GM18951 (cell line): Measurements from ENCODE around the gene S100A8.
"Not testable (repeated sequence)": the region's sequence is repeated elsewhere in the genome, so short reads cannot be mapped to it uniquely, and the experiment has no call there.

Experiments
- POLR2A ChIP-seq: IDR thresholded peaks from 4 replicates; pipeline ENCODE4 v1.6.1; 2011; ENCODE audit warnings: mild to moderate bottlenecking; ENCODE audit not compliant: insufficient read length, insufficient read depth; ENCODE audit errors: extremely low read depth
- in situ Hi-C: fragments of 300-500 bp; cut with MboI; formaldehyde crosslinking; loops from one replicate; pipeline ENCODE4 v1.12.0; 2022; ENCODE audit warnings: low sequenced_read_pairs, mixed read lengths, inconsistent platforms; ENCODE audit not compliant: unreplicated experiment

Gene S100A8

GRCh38 chr1:153349363-153350320, 41.2 kb downstream of the S100A8 start:
- in situ Hi-C loops = no loop called here

GRCh38 chr1:153348511-153349362, 42.1 kb downstream of the S100A8 start, which contains the start of gene PGLYRP4:
Gene PGLYRP4 (minus strand): TSS chr1:153348841. CDS start chr1:153347932, 909 bp downstream.
- no peak for TF ChIP-seq POLR2A
- in situ Hi-C loops = no loop called here

More at GRCh38 chr1:153349363-153350320, 41.2 kb downstream of the S100A8 start:
- TF ChIP-seq POLR2A = no peak

GRCh38 chr1:153347856-153348255, 43.0 kb downstream of the S100A8 start:
- TF ChIP-seq POLR2A = no peak
- in situ Hi-C loops = no loop called here

GRCh38 chr1:153347049-153347448, 43.8 kb downstream of the S100A8 start:
- in situ Hi-C loops = not testable (repeated sequence)

GRCh38 chr1:153346077-153346723, 44.7 kb downstream of the S100A8 start:
- no peak for TF ChIP-seq POLR2A
- in situ Hi-C loops = no loop called here

GRCh38 chr1:153345187-153346076, 45.4 kb downstream of the S100A8 start:
- in situ Hi-C loops = no loop called here
- TF ChIP-seq POLR2A = no peak

- in situ Hi-C loops = no loop called here
- TF ChIP-seq POLR2A = no peak
Observed at GRCh38 chr1:153344718-153345025, 46.2 kb downstream of the S100A8 start.

GRCh38 chr1:153343811-153344717, 46.8 kb downstream of the S100A8 start:
- in situ Hi-C loops = no loop called here
- TF ChIP-seq POLR2A = no peak

- in situ Hi-C loops = no loop called here
- no peak for TF ChIP-seq POLR2A
Observed at GRCh38 chr1:153343040-153343681, 47.7 kb downstream of the S100A8 start.

GRCh38 chr1:153342178-153342577, 48.7 kb downstream of the S100A8 start:
- TF ChIP-seq POLR2A = no peak

GRCh38 chr1:153341431-153341934, 49.4 kb downstream of the S100A8 start:
- in situ Hi-C loops = no loop called here
- TF ChIP-seq POLR2A = no peak

More at GRCh38 chr1:153342178-153342577, 48.7 kb downstream of the S100A8 start:
- in situ Hi-C loops = no loop called here
